ENCODE measurements around the gene UNC93A. TPM values are rescaled to one million over a fixed set of nuclear protein-coding genes. Genes with fewer than 3 reads are reported as not detected.
A peak's percentile ranks its signal among the peaks of the same experiment; 100 is the strongest.
"Not testable (repeated sequence)": the region's sequence is repeated elsewhere in the genome, so short reads cannot be mapped to it uniquely, and the experiment has no call there.

The UNC93A gene
- total RNA-seq, 1 experiment from 2014 or later: not detected

DNA sequence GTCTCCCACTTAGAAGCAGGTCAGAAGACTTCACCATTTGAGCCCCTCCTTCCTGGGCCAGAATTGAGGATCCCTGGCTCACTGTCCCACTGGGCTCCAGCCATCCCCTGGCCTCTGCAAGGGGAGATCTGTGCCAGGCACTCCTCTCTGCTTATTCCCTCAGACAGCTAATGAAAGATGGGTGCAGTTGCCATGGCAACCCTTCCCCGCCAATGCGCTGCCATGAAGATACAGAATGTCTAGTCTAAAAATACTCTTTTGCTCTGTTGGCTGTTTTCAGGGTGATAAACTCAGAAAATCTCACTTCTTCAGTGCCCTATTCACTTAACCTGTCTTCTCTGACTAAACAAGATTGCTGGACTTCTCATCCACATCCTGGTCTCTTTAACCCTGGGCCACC is 20.2 kb downstream of the UNC93A start:
- Mint-ChIP-seq H3K4me1 (ENCODE audit: low read depth, unreplicated experiment) (peaks cover 27% of the 10 kb centered on the region), H3K27ac (ENCODE audit: unreplicated experiment) (no peak overlapping the region), H3K36me3 (ENCODE audit: insufficient read depth, unreplicated experiment) (peaks cover 3% of the 10 kb centered on the region), H3K9me3 (ENCODE audit: low read depth, unreplicated experiment) (peaks cover 4% of the 10 kb centered on the region), H3K27me3 (ENCODE audit: unreplicated experiment) (peaks cover 73% of the 10 kb centered on the region), H3K4me3 (ENCODE audit: low read depth, unreplicated experiment) (no peak overlapping the region)
- TF ChIP-seq CTCF (IDR thresholded peaks at IDR 0.05; ENCODE audit: unreplicated experiment): no peak
- intact Hi-C loops (cut with micrococcal nuclease; ENCODE audit: unreplicated experiment): no loop called here
- CTCF ChIA-PET: interaction anchor here (1.5 kb wide), 1 partner anchor 40 kb away, joined by 9 read pairs; no protein-coding TSS in a partner anchor
- no peak for DNase-seq
- BruUV-seq (replicated peaks): no TSS peak

GRCh38 chr6:167311691-167312090 is 20.6 kb downstream of the UNC93A start:
- intact Hi-C loops (cut with micrococcal nuclease; ENCODE audit: unreplicated experiment); BruUV-seq (replicated peaks); H3K36me3 Mint-ChIP-seq (ENCODE audit: insufficient read depth, unreplicated experiment); DNase-seq; CTCF ChIA-PET; H3K9me3 Mint-ChIP-seq (ENCODE audit: low read depth, unreplicated experiment); H3K4me3 Mint-ChIP-seq (ENCODE audit: low read depth, unreplicated experiment); H3K27ac Mint-ChIP-seq (ENCODE audit: unreplicated experiment): not testable (repeated sequence)
- peaks cover 77% of the 10 kb centered on the region for H3K27me3 Mint-ChIP-seq (ENCODE audit: unreplicated experiment)
- peaks cover 27% of the 10 kb centered on the region for H3K4me1 Mint-ChIP-seq (ENCODE audit: low read depth, unreplicated experiment)

GRCh38 chr6:167314180-167314821 is 23.2 kb downstream of the UNC93A start:
- H3K27ac Mint-ChIP-seq (ENCODE audit: unreplicated experiment): no peak overlapping the region

DNA sequence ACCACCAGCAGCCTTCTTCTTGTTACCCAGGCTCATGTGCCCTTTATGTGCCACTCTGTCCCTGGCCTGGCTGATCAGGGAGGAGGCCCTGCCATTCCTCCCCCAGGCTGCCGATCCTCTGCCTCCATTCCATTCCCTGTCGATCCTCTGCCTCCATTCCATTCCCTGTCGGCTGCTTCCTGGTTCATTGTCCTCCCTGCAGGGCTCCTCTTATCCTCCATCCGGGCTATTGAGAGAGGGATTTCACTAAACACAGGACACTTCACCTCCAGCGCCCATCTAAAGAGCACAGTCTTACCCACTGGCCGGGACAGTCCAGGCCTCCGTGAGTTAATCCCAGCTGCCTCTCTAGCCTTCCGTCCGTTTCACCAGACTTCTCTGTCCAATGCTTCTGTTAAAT is 26.1 kb downstream of the UNC93A start:
- Mint-ChIP-seq H3K27ac (ENCODE audit: unreplicated experiment) (no peak overlapping the region), H3K36me3 (ENCODE audit: insufficient read depth, unreplicated experiment) (no peaks in the 10 kb centered on the region), H3K27me3 (ENCODE audit: unreplicated experiment) (peaks cover 51% of the 10 kb centered on the region), H3K4me3 (ENCODE audit: low read depth, unreplicated experiment) (no peak overlapping the region), H3K9me3 (ENCODE audit: low read depth, unreplicated experiment) (no peaks in the 10 kb centered on the region), H3K4me1 (ENCODE audit: low read depth, unreplicated experiment) (peaks cover 10% of the 10 kb centered on the region)
- no peak for TF ChIP-seq CTCF (IDR thresholded peaks at IDR 0.05; ENCODE audit: unreplicated experiment)
- intact Hi-C loops (cut with micrococcal nuclease; ENCODE audit: unreplicated experiment): no loop called here
- DNase-seq: no peak
- CTCF ChIA-PET: no interaction called here
- BruUV-seq (replicated peaks): no TSS peak

More at GRCh38 chr6:167314180-167314821, 23.2 kb downstream of the UNC93A start:
- peaks cover 30% of the 10 kb centered on the region for H3K4me1 Mint-ChIP-seq (ENCODE audit: low read depth, unreplicated experiment)
- intact Hi-C loops (cut with micrococcal nuclease; ENCODE audit: unreplicated experiment): no loop called here
- no peaks in the 10 kb centered on the region for H3K9me3 Mint-ChIP-seq (ENCODE audit: low read depth, unreplicated experiment)
- BruUV-seq (replicated peaks): no TSS peak
- no peak for DNase-seq
- peaks cover 72% of the 10 kb centered on the region for H3K27me3 Mint-ChIP-seq (ENCODE audit: unreplicated experiment)
- H3K36me3 Mint-ChIP-seq (ENCODE audit: insufficient read depth, unreplicated experiment): no peaks in the 10 kb centered on the region
- no peak overlapping the region for H3K4me3 Mint-ChIP-seq (ENCODE audit: low read depth, unreplicated experiment)
- CTCF ChIA-PET: no interaction called here
- no peak for TF ChIP-seq CTCF (IDR thresholded peaks at IDR 0.05; ENCODE audit: unreplicated experiment)

- H3K27ac Mint-ChIP-seq (ENCODE audit: unreplicated experiment); intact Hi-C loops (cut with micrococcal nuclease; ENCODE audit: unreplicated experiment); H3K4me3 Mint-ChIP-seq (ENCODE audit: low read depth, unreplicated experiment); CTCF ChIA-PET; DNase-seq; H3K9me3 Mint-ChIP-seq (ENCODE audit: low read depth, unreplicated experiment); H3K36me3 Mint-ChIP-seq (ENCODE audit: insufficient read depth, unreplicated experiment); BruUV-seq (replicated peaks): not testable (repeated sequence)
- H3K27me3 Mint-ChIP-seq (ENCODE audit: unreplicated experiment): peaks cover 40% of the 10 kb centered on the region
- peaks cover 10% of the 10 kb centered on the region for H3K4me1 Mint-ChIP-seq (ENCODE audit: low read depth, unreplicated experiment)
These were observed 27.2 kb downstream of the UNC93A start for GRCh38 chr6:167318354-167318753.

DNA sequence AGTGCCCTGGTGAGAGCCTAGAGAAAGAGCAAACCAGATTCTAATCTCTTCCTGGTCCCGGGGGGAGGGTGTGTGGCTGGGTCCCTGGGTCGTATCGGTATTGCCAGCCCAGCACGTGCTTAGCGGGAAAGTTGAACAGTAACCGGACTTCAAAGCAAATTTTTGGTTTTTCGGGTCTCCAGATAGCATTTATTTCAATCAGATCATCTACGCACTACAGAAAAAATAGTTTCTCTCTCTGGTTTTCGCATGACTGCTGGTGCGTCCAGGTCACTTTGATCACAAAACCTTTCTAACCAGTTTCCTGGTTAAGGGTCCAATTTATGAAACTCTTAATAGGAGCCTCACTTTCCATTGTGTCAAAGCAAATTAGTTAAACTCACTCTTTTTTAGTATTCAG is 27.7 kb downstream of the UNC93A start:
- H3K4me3 Mint-ChIP-seq (ENCODE audit: low read depth, unreplicated experiment); H3K9me3 Mint-ChIP-seq (ENCODE audit: low read depth, unreplicated experiment); BruUV-seq (replicated peaks); H3K27ac Mint-ChIP-seq (ENCODE audit: unreplicated experiment); H3K36me3 Mint-ChIP-seq (ENCODE audit: insufficient read depth, unreplicated experiment); CTCF ChIA-PET; DNase-seq; intact Hi-C loops (cut with micrococcal nuclease; ENCODE audit: unreplicated experiment): not testable (repeated sequence)
- Mint-ChIP-seq H3K27me3 (ENCODE audit: unreplicated experiment) (peaks cover 35% of the 10 kb centered on the region), H3K4me1 (ENCODE audit: low read depth, unreplicated experiment) (peaks cover 10% of the 10 kb centered on the region)

GRCh38 chr6:167319856-167320753 is 29.0 kb downstream of the UNC93A start:
- H3K4me3 Mint-ChIP-seq (ENCODE audit: low read depth, unreplicated experiment); CTCF ChIA-PET; H3K36me3 Mint-ChIP-seq (ENCODE audit: insufficient read depth, unreplicated experiment); H3K9me3 Mint-ChIP-seq (ENCODE audit: low read depth, unreplicated experiment); intact Hi-C loops (cut with micrococcal nuclease; ENCODE audit: unreplicated experiment); BruUV-seq (replicated peaks): not testable (repeated sequence)
- peak; percentile 68 for DNase-seq
- Mint-ChIP-seq H3K27me3 (ENCODE audit: unreplicated experiment) (peaks cover 22% of the 10 kb centered on the region), H3K27ac (ENCODE audit: unreplicated experiment) (peak overlapping the region; percentile 33), H3K4me1 (ENCODE audit: low read depth, unreplicated experiment) (peaks cover 10% of the 10 kb centered on the region)

Data from Calu3 (cell line).